ENCODE results near the gene HIRIP3. TPM values are rescaled to one million over a fixed set of nuclear protein-coding genes. Genes with fewer than 3 reads are reported as not detected.

HIRIP3 gene
- total and polyA plus RNA-seq, 2 of the 13 experiments (the other 11 are each of a cell fraction or from before 2014, with no cell fraction given): 12.6 to 17.2 TPM

DNA sequence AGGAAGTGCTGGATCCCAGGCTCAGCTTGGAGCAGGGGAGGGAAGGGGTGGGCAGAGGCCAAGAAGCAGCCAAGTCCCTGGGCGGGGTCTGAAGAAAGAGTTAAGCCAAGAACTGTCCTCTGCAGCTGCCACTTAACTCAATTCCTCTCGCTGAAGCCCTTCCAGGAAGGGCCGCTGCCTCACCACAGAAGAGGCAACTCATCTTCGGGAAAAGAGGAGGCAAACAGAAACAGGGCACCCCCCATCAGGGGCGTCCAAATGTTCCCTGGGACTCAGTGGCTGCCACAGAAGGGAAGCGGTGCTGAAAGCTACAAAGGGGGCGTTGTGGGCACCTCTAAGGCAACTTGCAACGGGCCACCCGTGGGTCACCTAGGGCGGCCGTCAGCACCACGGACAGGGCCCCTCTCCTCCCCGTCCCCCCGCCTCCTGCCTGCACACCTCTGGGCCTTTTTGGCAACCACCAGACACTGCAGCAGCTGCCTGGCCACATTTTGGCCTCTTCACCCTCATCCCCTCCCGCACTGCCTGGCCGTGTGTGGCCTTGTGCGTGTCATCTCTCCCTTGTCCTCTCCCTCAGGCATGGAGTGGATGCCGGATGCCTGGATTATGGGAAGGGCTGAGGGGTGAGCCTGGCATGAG, 33.1 kb upstream of the HIRIP3 start (continued):
- TF ChIP-seq ZBTB38 (CRISPR knock-in tag; IDR thresholded peaks at IDR 0.05) (no peak), ZNF776 (CRISPR knock-in tag; IDR thresholded peaks at IDR 0.05) (no peak), ZNF644 (CRISPR knock-in tag; IDR thresholded peaks at IDR 0.05; ENCODE audit: low read depth) (no peak), ZNF225 (CRISPR knock-in tag; IDR thresholded peaks at IDR 0.05) (no peak), GATAD2A (CRISPR knock-in tag; IDR thresholded peaks at IDR 0.05) (0 out of 2 replicates have a peak, but pooled peaks have one; percentile 20), KAT2B (IDR thresholded peaks at IDR 0.05; ENCODE audit: borderline replicate concordance, low read depth, low read length) (no peak), ZZZ3 (CRISPR knock-in tag; IDR thresholded peaks at IDR 0.05; ENCODE audit: borderline replicate concordance) (no peak), PHF5A (CRISPR knock-in tag; IDR thresholded peaks at IDR 0.05; ENCODE audit: low read depth, unreplicated experiment) (no peak), ZMAT3 (CRISPR knock-in tag; conservative IDR thresholded peaks at IDR 0.05) (no peak), ZFX (CRISPR knock-in tag; IDR thresholded peaks at IDR 0.05; ENCODE audit: low read depth) (no peak), ZNF331 (CRISPR knock-in tag; IDR thresholded peaks at IDR 0.05) (peak; percentile 69; the same call in 1 of the 2 replicates), NFIB (CRISPR knock-in tag; IDR thresholded peaks at IDR 0.05; ENCODE audit: borderline replicate concordance) (no peak), BCL6 (CRISPR knock-in tag; IDR thresholded peaks at IDR 0.05) (no peak), HMGA1 (CRISPR knock-in tag; conservative IDR thresholded peaks at IDR 0.05) (no peak)
- TF ChIP-seq, protein P1, sequence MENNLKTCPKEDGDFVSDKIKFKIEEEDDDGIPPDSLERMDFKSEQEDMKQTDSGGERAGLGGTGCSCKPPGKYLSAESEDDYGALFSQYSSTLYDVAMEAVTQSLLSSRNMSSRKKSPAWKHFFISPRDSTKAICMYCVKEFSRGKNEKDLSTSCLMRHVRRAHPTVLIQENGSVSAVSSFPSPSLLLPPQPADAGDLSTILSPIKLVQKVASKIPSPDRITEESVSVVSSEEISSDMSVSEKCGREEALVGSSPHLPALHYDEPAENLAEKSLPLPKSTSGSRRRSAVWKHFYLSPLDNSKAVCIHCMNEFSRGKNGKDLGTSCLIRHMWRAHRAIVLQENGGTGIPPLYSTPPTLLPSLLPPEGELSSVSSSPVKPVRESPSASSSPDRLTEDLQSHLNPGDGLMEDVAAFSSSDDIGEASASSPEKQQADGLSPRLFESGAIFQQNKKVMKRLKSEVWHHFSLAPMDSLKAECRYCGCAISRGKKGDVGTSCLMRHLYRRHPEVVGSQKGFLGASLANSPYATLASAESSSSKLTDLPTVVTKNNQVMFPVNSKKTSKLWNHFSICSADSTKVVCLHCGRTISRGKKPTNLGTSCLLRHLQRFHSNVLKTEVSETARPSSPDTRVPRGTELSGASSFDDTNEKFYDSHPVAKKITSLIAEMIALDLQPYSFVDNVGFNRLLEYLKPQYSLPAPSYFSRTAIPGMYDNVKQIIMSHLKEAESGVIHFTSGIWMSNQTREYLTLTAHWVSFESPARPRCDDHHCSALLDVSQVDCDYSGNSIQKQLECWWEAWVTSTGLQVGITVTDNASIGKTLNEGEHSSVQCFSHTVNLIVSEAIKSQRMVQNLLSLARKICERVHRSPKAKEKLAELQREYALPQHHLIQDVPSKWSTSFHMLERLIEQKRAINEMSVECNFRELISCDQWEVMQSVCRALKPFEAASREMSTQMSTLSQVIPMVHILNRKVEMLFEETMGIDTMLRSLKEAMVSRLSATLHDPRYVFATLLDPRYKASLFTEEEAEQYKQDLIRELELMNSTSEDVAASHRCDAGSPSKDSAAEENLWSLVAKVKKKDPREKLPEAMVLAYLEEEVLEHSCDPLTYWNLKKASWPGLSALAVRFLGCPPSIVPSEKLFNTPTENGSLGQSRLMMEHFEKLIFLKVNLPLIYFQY (CRISPR knock-in tag; IDR thresholded peaks at IDR 0.05; ENCODE audit: borderline replicate concordance): no peak
- TF ChIP-seq, protein P2, sequence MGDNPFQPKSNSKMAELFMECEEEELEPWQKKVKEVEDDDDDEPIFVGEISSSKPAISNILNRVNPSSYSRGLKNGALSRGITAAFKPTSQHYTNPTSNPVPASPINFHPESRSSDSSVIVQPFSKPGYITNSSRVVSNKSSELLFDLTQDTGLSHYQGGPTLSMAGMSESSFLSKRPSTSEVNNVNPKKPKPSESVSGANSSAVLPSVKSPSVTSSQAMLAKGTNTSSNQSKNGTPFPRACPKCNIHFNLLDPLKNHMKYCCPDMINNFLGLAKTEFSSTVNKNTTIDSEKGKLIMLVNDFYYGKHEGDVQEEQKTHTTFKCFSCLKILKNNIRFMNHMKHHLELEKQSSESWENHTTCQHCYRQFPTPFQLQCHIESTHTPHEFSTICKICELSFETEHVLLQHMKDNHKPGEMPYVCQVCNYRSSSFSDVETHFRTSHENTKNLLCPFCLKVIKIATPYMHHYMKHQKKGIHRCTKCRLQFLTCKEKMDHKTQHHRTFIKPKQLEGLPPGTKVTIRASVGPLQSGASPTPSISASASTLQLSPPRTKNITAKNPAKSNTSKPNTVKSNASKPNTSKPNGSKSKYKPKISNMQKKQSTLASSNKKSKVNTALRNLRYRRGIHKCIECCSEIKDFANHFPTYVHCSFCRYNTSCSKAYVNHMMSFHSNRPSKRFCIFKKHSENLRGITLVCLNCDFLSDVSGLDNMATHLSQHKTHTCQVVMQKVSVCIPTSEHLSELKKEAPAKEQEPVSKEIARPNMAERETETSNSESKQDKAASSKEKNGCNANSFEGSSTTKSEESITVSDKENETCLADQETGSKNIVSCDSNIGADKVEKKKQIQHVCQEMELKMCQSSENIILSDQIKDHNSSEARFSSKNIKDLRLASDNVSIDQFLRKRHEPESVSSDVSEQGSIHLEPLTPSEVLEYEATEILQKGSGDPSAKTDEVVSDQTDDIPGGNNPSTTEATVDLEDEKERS (CRISPR knock-in tag; IDR thresholded peaks at IDR 0.05): no peak
- TF ChIP-seq, protein P3, sequence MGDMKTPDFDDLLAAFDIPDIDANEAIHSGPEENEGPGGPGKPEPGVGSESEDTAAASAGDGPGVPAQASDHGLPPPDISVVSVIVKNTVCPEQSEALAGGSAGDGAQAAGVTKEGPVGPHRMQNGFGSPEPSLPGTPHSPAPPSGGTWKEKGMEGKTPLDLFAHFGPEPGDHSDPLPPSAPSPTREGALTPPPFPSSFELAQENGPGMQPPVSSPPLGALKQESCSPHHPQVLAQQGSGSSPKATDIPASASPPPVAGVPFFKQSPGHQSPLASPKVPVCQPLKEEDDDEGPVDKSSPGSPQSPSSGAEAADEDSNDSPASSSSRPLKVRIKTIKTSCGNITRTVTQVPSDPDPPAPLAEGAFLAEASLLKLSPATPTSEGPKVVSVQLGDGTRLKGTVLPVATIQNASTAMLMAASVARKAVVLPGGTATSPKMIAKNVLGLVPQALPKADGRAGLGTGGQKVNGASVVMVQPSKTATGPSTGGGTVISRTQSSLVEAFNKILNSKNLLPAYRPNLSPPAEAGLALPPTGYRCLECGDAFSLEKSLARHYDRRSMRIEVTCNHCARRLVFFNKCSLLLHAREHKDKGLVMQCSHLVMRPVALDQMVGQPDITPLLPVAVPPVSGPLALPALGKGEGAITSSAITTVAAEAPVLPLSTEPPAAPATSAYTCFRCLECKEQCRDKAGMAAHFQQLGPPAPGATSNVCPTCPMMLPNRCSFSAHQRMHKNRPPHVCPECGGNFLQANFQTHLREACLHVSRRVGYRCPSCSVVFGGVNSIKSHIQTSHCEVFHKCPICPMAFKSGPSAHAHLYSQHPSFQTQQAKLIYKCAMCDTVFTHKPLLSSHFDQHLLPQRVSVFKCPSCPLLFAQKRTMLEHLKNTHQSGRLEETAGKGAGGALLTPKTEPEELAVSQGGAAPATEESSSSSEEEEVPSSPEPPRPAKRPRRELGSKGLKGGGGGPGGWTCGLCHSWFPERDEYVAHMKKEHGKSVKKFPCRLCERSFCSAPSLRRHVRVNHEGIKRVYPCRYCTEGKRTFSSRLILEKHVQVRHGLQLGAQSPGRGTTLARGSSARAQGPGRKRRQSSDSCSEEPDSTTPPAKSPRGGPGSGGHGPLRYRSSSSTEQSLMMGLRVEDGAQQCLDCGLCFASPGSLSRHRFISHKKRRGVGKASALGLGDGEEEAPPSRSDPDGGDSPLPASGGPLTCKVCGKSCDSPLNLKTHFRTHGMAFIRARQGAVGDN (CRISPR knock-in tag; IDR thresholded peaks at IDR 0.05): peak; percentile 31; the same call in 1 of the 2 replicates
- TF ChIP-seq, protein P4, sequence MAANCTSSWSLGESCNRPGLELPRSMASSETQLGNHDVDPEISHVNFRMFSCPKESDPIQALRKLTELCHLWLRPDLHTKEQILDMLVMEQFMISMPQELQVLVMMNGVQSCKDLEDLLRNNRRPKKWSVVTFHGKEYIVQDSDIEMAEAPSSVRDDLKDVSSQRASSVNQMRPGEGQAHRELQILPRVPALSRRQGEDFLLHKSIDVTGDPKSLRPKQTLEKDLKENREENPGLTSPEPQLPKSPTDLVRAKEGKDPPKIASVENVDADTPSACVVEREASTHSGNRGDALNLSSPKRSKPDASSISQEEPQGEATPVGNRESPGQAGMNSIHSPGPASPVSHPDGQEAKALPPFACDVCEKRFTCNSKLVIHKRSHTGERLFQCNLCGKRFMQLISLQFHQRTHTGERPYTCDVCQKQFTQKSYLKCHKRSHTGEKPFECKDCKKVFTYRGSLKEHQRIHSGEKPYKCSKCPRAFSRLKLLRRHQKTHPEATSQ (CRISPR knock-in tag; IDR thresholded peaks at IDR 0.05; ENCODE audit: borderline replicate concordance): no peak

Measured in HepG2 (cell line).